AG04450 (cell line): ENCODE data around the gene EZR. TPM values are rescaled to one million over a fixed set of nuclear protein-coding genes. Genes with fewer than 3 reads are reported as not detected.
"Not testable (repeated sequence)": the region's sequence is repeated elsewhere in the genome, so short reads cannot be mapped to it uniquely, and the experiment has no call there.

Experiments used
- CTCF ChIA-PET: fragments of 300-600, 350-600 bp; formaldehyde crosslinking; extraction: SDS; loops from one replicate; lab custom pipeline; 2022; ENCODE audit warnings: antibody characterized with exemption, inconsistent platforms; lab: Charles Lee
- POLR2A ChIA-PET: fragments of 350-600 bp; formaldehyde crosslinking; extraction: SDS; loops from one replicate; lab custom pipeline; 2021; ENCODE audit warnings: antibody characterized with exemption, inconsistent platforms; lab: Yijun Ruan, JAX
- DNase-seq: peaks from one replicate; pipeline ENCODE4 v3.0.0-alpha.2; 2011; ENCODE audit warnings: low read depth, low spot score
- H3K27ac ChIP-seq: one replicate; pipeline ENCODE4 v1.5.1; 2012; ENCODE audit warnings: low read depth, low read length, control low read depth
- H3K27me3 ChIP-seq: one replicate; pipeline ENCODE4 v1.6.0; 2012; ENCODE audit warnings: low read length; ENCODE audit not compliant: control insufficient read depth, insufficient read depth
- H3K4me3 ChIP-seq: 2 replicates; pipeline ENCODE4 v1.5.1; 2011; ENCODE audit warnings: mild to moderate bottlenecking, low read depth, low read length, control low read depth
- H3K9me3 ChIP-seq: 2 replicates; pipeline ENCODE4 v1.5.1; 2012; ENCODE audit warnings: low read length; ENCODE audit not compliant: control insufficient read depth, insufficient read depth
- polyA plus RNA-seq: library from polyadenylated mRNA; depleted of rRNA; stranded (reverse); fragments of >200 nt; gene quantifications from 2 replicates; pipeline ENCODE4 v1.2.3, GENCODE V29; 2011
- TF ChIP-seq, protein P1 (sequence below): IDR thresholded peaks from 2 replicates; pipeline ENCODE4 v1.5.1; 2011; ENCODE audit warnings: low read depth, low read length, control low read depth, inconsistent platforms

The EZR gene
- polyA plus RNA-seq, 1 experiment, result 61.2 TPM

DNA sequence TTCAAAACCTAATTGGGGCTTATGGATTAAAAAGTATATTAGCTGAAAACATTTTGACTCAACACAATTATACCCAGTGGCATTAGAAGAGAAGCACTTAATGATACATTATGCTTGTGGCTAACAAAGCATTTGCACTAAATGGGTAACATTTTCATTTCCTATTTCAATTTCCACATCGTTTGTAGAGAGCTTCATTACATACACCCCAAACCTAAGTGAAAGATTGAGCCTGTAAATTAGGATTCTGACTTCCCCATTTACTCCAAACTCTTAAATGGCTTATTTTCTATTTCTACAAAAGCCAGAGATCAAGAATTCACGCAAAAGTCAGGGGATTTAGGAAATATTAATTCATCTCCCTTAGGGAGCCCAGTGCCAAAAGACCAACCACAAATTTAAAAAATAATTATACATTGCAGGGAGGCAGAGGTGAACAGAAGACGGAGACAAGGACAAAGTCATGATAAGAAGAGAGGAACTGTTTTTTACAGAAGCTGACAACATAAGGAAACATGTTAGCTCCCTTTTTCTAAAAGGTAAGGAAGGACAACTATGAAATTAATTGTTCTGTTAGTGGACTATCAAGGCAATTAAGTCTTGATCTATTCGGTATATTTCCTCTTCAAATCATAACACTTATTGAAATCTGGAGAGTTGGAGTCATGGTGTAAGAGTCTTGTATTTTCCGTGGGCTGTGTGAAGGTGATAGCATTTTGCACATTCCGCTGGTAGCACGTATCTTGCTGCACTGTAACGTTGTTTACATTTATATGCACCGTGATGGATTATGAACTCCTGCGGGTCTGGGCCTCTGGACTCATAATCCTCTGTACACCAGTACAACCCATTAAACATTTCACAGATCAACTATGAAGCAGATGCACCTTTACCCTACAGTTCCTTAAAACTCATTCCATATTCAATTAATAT lies 24.8 kb upstream of the EZR start:
- no peak for DNase-seq
- ChIA-PET CTCF (interaction anchor here (1.0 kb wide), 1 partner anchor 19 kb away, joined by 3 read pairs; no protein-coding TSS in a partner anchor), POLR2A (no interaction called here)
- no peak overlapping the region for H3K4me3 ChIP-seq
- H3K27me3 ChIP-seq, result no peaks in the 10 kb centered on the region
- no peaks in the 10 kb centered on the region for H3K9me3 ChIP-seq
- TF ChIP-seq, protein P1, sequence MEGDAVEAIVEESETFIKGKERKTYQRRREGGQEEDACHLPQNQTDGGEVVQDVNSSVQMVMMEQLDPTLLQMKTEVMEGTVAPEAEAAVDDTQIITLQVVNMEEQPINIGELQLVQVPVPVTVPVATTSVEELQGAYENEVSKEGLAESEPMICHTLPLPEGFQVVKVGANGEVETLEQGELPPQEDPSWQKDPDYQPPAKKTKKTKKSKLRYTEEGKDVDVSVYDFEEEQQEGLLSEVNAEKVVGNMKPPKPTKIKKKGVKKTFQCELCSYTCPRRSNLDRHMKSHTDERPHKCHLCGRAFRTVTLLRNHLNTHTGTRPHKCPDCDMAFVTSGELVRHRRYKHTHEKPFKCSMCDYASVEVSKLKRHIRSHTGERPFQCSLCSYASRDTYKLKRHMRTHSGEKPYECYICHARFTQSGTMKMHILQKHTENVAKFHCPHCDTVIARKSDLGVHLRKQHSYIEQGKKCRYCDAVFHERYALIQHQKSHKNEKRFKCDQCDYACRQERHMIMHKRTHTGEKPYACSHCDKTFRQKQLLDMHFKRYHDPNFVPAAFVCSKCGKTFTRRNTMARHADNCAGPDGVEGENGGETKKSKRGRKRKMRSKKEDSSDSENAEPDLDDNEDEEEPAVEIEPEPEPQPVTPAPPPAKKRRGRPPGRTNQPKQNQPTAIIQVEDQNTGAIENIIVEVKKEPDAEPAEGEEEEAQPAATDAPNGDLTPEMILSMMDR, result no peak
- no peak overlapping the region for H3K27ac ChIP-seq

GRCh38 chr6:158841358-158841757 lies 22.2 kb upstream of the EZR start:
- Histone ChIP-seq H3K4me3 (no peak overlapping the region), H3K9me3 (no peaks in the 10 kb centered on the region), H3K27me3 (no peaks in the 10 kb centered on the region), H3K27ac (no peak overlapping the region)
- TF ChIP-seq, protein P1, result no peak
- ChIA-PET POLR2A (no interaction called here), CTCF (no interaction called here)
- no peak for DNase-seq

- no peaks in the 10 kb centered on the region for H3K27me3 ChIP-seq
Measured at GRCh38 chr6:158840465-158840864, 21.3 kb upstream of the EZR start.

GRCh38 chr6:158839796-158840195 lies 20.6 kb upstream of the EZR start:
- CTCF ChIA-PET, result no interaction called here
- Histone ChIP-seq H3K27me3 (no peaks in the 10 kb centered on the region), H3K9me3 (no peaks in the 10 kb centered on the region), H3K27ac (no peak overlapping the region), H3K4me3 (no peak overlapping the region)
- TF ChIP-seq, protein P1, result no peak
- DNase-seq, result no peak
- POLR2A ChIA-PET, result no interaction called here

More at GRCh38 chr6:158840465-158840864, 21.3 kb upstream of the EZR start:
- CTCF ChIA-PET, result no interaction called here
- H3K4me3 ChIP-seq, result no peak overlapping the region
- no peak overlapping the region for H3K27ac ChIP-seq
- H3K9me3 ChIP-seq, result no peaks in the 10 kb centered on the region
- POLR2A ChIA-PET, result no interaction called here
- DNase-seq, result no peak
- TF ChIP-seq, protein P1, result no peak

GRCh38 chr6:158838790-158839189 lies 19.6 kb upstream of the EZR start:
- POLR2A ChIA-PET, DNase-seq, H3K27me3 ChIP-seq, H3K27ac ChIP-seq, CTCF ChIA-PET, H3K4me3 ChIP-seq, H3K9me3 ChIP-seq: not testable (repeated sequence)
